MM.1S (cell line): ENCODE data around the gene IL12A.

ENCODE experiments used
- DNase-seq: peaks from one replicate; pipeline ENCODE4 v3.0.0-alpha.2; 2015
- H2AFZ ChIP-seq: fragments of 300-600 bp; sonication (generic); 2 replicates; pipeline ENCODE4 v1.6.0; 2016; ENCODE audit warnings: antibody characterized with exemption, low read length
- H3F3A ChIP-seq: fragments of 300-600 bp; sonication (generic); 2 replicates; pipeline ENCODE4 v1.6.1; 2016; ENCODE audit warnings: mild to moderate bottlenecking, antibody characterized with exemption, low read length, moderate library complexity, mixed read lengths; ENCODE audit not compliant: insufficient read depth
- H3K27ac ChIP-seq: fragments of 300-600 bp; sonication (generic); 2 replicates; pipeline ENCODE4 v1.5.1; 2016; ENCODE audit warnings: mild to moderate bottlenecking, low read length
- H3K27me3 ChIP-seq: fragments of 300-600 bp; sonication (generic); replicated peaks from 2 replicates; pipeline ENCODE4 v1.6.0; 2016; ENCODE audit warnings: low read length; ENCODE audit not compliant: insufficient read depth
- H3K36me3 ChIP-seq: fragments of 300-600 bp; sonication (generic); replicated peaks from 2 replicates; pipeline ENCODE4 v1.6.1; 2016; ENCODE audit warnings: mild to moderate bottlenecking, low read length, mixed read lengths; ENCODE audit not compliant: insufficient read depth
- H3K4me1 ChIP-seq: fragments of 300-600 bp; sonication (generic); 2 replicates; pipeline ENCODE4 v1.6.1; 2016; ENCODE audit warnings: low read length, mixed read lengths
- H3K4me2 ChIP-seq: fragments of 300-600 bp; sonication (generic); 2 replicates; pipeline ENCODE4 v1.6.0; 2016; ENCODE audit warnings: low read depth, low read length
- H3K4me3 ChIP-seq: fragments of 300-600 bp; sonication (generic); 2 replicates; pipeline ENCODE4 v1.5.1; 2016; ENCODE audit warnings: low read length, mixed read lengths
- H3K79me2 ChIP-seq: fragments of 300-600 bp; sonication (generic); 2 replicates; pipeline ENCODE4 v1.6.1; 2016; ENCODE audit warnings: mixed run types, low read length, mixed read lengths
- H3K9ac ChIP-seq: fragments of 300-600 bp; sonication (generic); 2 replicates; pipeline ENCODE4 v1.6.1; 2016; ENCODE audit warnings: low read length, mixed read lengths
- H3K9me2 ChIP-seq: fragments of 300-600 bp; sonication (generic); replicated peaks from 2 replicates; pipeline ENCODE4 v1.6.1; 2016; ENCODE audit warnings: mild to moderate bottlenecking, low read length, mixed read lengths; ENCODE audit not compliant: insufficient read depth
- H3K9me3 ChIP-seq: fragments of 300-600 bp; sonication (generic); replicated peaks from 2 replicates; pipeline ENCODE4 v1.6.1; 2016; ENCODE audit warnings: mild to moderate bottlenecking, low read length, mixed read lengths; ENCODE audit not compliant: insufficient read depth
- H4K20me1 ChIP-seq: fragments of 300-600 bp; sonication (generic); 2 replicates; pipeline ENCODE4 v1.6.1; 2016; ENCODE audit warnings: mild to moderate bottlenecking, low read length, moderate library complexity, mixed read lengths; ENCODE audit not compliant: insufficient read depth
- CTCF ChIP-seq: fragments of 300-600 bp; sonication (generic); IDR thresholded peaks from 2 replicates; pipeline ENCODE4 v1.5.1; 2016; ENCODE audit warnings: antibody characterized with exemption, low read length, mixed read lengths
- EZH2 ChIP-seq: fragments of 300-600 bp; sonication (generic); optimal IDR thresholded peaks from 2 replicates; pipeline ENCODE3; 2017; ENCODE audit warnings: low read depth, mild to moderate bottlenecking, antibody characterized with exemption, low read length, mixed read lengths
- EZH2phosphoT487 ChIP-seq: fragments of 300-600 bp; sonication (generic); IDR thresholded peaks from 2 replicates; pipeline ENCODE4 v1.6.1; 2018; ENCODE audit warnings: antibody characterized with exemption, low read length

Gene IL12A

GRCh38 chr3:160001850-160002623, 13.4 kb downstream of the IL12A start:
- Histone ChIP-seq H3K9ac (no peak overlapping the region), H4K20me1 (no peaks in the 10 kb centered on the region), H3K79me2 (no peaks in the 10 kb centered on the region), H3K4me2 (no peak overlapping the region), H3K27me3 (no peaks in the 10 kb centered on the region), H3K9me2 (no peaks in the 10 kb centered on the region), H3K4me3 (no peak overlapping the region), H3K4me1 (peaks cover 19% of the 10 kb centered on the region), H3F3A (no peaks in the 10 kb centered on the region), H3K9me3 (no peaks in the 10 kb centered on the region), H3K36me3 (no peaks in the 10 kb centered on the region), H2AFZ (no peak overlapping the region), H3K27ac (no peak overlapping the region)
- DNase-seq, result no peak
- no peak for TF ChIP-seq EZH2
- no peak for TF ChIP-seq CTCF
- TF ChIP-seq EZH2phosphoT487, result no peak

GRCh38 chr3:160003520-160004128, 15.0 kb downstream of the IL12A start:
- peak; percentile 79 for DNase-seq
- peak; percentile 92 for TF ChIP-seq CTCF
- TF ChIP-seq EZH2phosphoT487, result no peak
- Histone ChIP-seq H3K27ac (no peak overlapping the region), H3F3A (no peaks in the 10 kb centered on the region), H3K4me3 (no peak overlapping the region), H3K9ac (no peak overlapping the region), H3K27me3 (no peaks in the 10 kb centered on the region), H3K9me2 (no peaks in the 10 kb centered on the region), H2AFZ (no peak overlapping the region), H3K9me3 (no peaks in the 10 kb centered on the region), H3K4me1 (peaks cover 20% of the 10 kb centered on the region), H3K36me3 (no peaks in the 10 kb centered on the region), H4K20me1 (no peaks in the 10 kb centered on the region), H3K79me2 (no peaks in the 10 kb centered on the region), H3K4me2 (no peak overlapping the region)

GRCh38 chr3:160005004-160005403, 16.4 kb downstream of the IL12A start:
- Histone ChIP-seq H4K20me1 (no peaks in the 10 kb centered on the region), H3K4me3 (no peak overlapping the region), H3K36me3 (no peaks in the 10 kb centered on the region), H3K79me2 (no peaks in the 10 kb centered on the region), H3K4me2 (no peak overlapping the region), H2AFZ (no peak overlapping the region), H3K9me2 (no peaks in the 10 kb centered on the region), H3K9ac (no peak overlapping the region), H3K27me3 (no peaks in the 10 kb centered on the region), H3F3A (peaks cover 8% of the 10 kb centered on the region), H3K9me3 (no peaks in the 10 kb centered on the region), H3K27ac (no peak overlapping the region), H3K4me1 (peaks cover 31% of the 10 kb centered on the region)
- no peak for DNase-seq
- no peak for TF ChIP-seq CTCF
- TF ChIP-seq EZH2, result no peak
- TF ChIP-seq EZH2phosphoT487, result no peak
